Caco-2 (cell line): ENCODE results near the gene HLCS. TPM values are rescaled to one million over a fixed set of nuclear protein-coding genes. Genes with fewer than 3 reads are reported as not detected.

Experiments
- Bru-seq: library from RNA; stranded (reverse); fragments of 400-500 nt; gene quantifications from one replicate; lab custom pipeline; 2021; lab: Mats Ljungman, UMichigan
- BruChase-seq, 2 experiments: library from RNA; stranded (reverse); fragments of 400-500 nt; gene quantifications; one replicate each; lab custom pipeline; 2021; lab: Mats Ljungman, UMichigan
- BruUV-seq: library from RNA; stranded (reverse); fragments of 400-500 nt; replicated peaks from 2 replicates; lab custom pipeline; 2021; lab: Mats Ljungman, UMichigan
- CTCF ChIA-PET: fragments of 300-600 bp; sonication (Branson Sonifier 250); formaldehyde crosslinking; loops from one replicate; lab custom pipeline; 2022; ENCODE audit warnings: antibody characterized with exemption; lab: Charles Lee
- POLR2A ChIA-PET: fragments of 300-600 bp; sonication (Branson Sonifier 250); formaldehyde crosslinking; loops from one replicate; lab custom pipeline; 2022; ENCODE audit warnings: antibody characterized with exemption; lab: Charles Lee
- DNase-seq, 2 experiments: peaks; one replicate each; pipeline versions ENCODE4 v3.0.0 to v3.0.0-alpha.2; 2020 to 2022
- H3K27me3 ChIP-seq: replicated peaks from 2 replicates; pipeline ENCODE4 v1.6.0; 2011; ENCODE audit warnings: low read length; ENCODE audit not compliant: control insufficient read depth, insufficient read depth
- H3K36me3 ChIP-seq: 2 replicates; pipeline ENCODE4 v1.5.1; 2011; ENCODE audit warnings: low read length; ENCODE audit not compliant: control insufficient read depth, insufficient read depth
- H3K4me1 ChIP-seq: fragments of 250-450 bp; sonication (Bioruptor Pico); 2 replicates; pipeline ENCODE4 v1.5.1; 2020; ENCODE audit warnings: mild to moderate bottlenecking
- H3K4me3 ChIP-seq: 2 replicates; pipeline ENCODE4 v1.5.1; 2011; ENCODE audit warnings: low read depth, mild to moderate bottlenecking, control low read depth, low read length
- H3K9me3 ChIP-seq: fragments of 250-450 bp; sonication (Bioruptor Pico); 2 replicates; pipeline ENCODE4 v1.5.1; 2020; ENCODE audit warnings: mild to moderate bottlenecking, moderate library complexity
- H3K27ac Mint-ChIP-seq: one replicate; pipeline ENCODE4 v1.8.0; 2022; ENCODE audit warnings: mixed read lengths; ENCODE audit not compliant: unreplicated experiment
- H3K27me3 Mint-ChIP-seq: one replicate; pipeline ENCODE4 v1.8.0; 2022; ENCODE audit warnings: mixed read lengths; ENCODE audit not compliant: insufficient read depth, unreplicated experiment
- H3K36me3 Mint-ChIP-seq: one replicate; pipeline ENCODE4 v1.8.0; 2022; ENCODE audit warnings: mild to moderate bottlenecking, mixed read lengths; ENCODE audit not compliant: insufficient read depth, unreplicated experiment
- H3K4me1 Mint-ChIP-seq: one replicate; pipeline ENCODE4 v1.8.0; 2022; ENCODE audit warnings: low read depth, mixed read lengths; ENCODE audit not compliant: unreplicated experiment
- H3K4me3 Mint-ChIP-seq: one replicate; pipeline ENCODE4 v1.8.0; 2022; ENCODE audit warnings: mild to moderate bottlenecking, moderate library complexity, mixed read lengths; ENCODE audit not compliant: unreplicated experiment
- H3K9me3 Mint-ChIP-seq: one replicate; pipeline ENCODE4 v1.8.0; 2022; ENCODE audit warnings: mixed read lengths; ENCODE audit not compliant: unreplicated experiment
- CTCF ChIP-seq, 2 experiments: fragments of 200-600 bp in 1 of 2; IDR thresholded peaks; 1 replicate in 1 of 2; 2 replicates in 1 of 2; pipeline versions ENCODE4 v1.5.1 to v1.8.0; 2011 to 2022; ENCODE audit warnings: antibody characterized with exemption in 1 of 2, control low read depth in 1 of 2, inconsistent platforms in 1 of 2, low read depth in 1 of 2, low read length in 1 of 2, mild to moderate bottlenecking in 1 of 2, moderate library complexity in 1 of 2; ENCODE audit not compliant: insufficient read depth in 1 of 2, severe bottlenecking in 1 of 2, unreplicated experiment in 1 of 2
- intact Hi-C: fragments of 100-400 bp; cut with micrococcal nuclease; formaldehyde crosslinking; loops from one replicate; pipeline ENCODE4 v1.10.0; 2022; ENCODE audit not compliant: unreplicated experiment
- long read RNA-seq: library from polyadenylated mRNA; stranded (forward); transcript quantifications from one replicate; pipeline ENCODE4 v2.0.0, GENCODE V29; 2022
- total RNA-seq: library from RNA; stranded (reverse); gene quantifications from 2 replicates; pipeline ENCODE4 v1.2.3, GENCODE V29; 2022

The HLCS gene
- total RNA-seq (21.8 and 26.2 TPM in 2 replicates), Bru-seq, nascent RNA (percentile 69 among the genes with signal in this experiment), BruChase-seq, experiment 1, labeled RNA remaining after a 2-hour chase (percentile 72 among the genes with signal in this experiment), BruChase-seq, experiment 2, labeled RNA remaining after a 6-hour chase (percentile 72 among the genes with signal in this experiment)
- long read RNA-seq, full-length matches to known transcripts: 1 of 47 reads
- long read RNA-seq, partial matches to known transcripts: 29 of 47 reads
- long read RNA-seq, other reads (novel, unspliced or antisense): 17 of 47 reads

- Histone ChIP-seq H3K27me3 (no peaks in the 10 kb centered on the region), H3K4me3 (peak within 1 kb of the TSS; percentile 63), H3K4me1 (peaks cover 26% of the 10 kb centered on the region), H3K9me3 (no peaks in the 10 kb centered on the region), H3K36me3 (no peaks in the 10 kb centered on the region)
- TF ChIP-seq CTCF (IDR thresholded peaks at IDR 0.05; ENCODE audit: insufficient read depth in 1 of 2, low read depth in 1 of 2, low read length in 1 of 2, severe bottlenecking in 1 of 2, unreplicated experiment in 1 of 2): peak; percentile 22 to 30
- CTCF ChIA-PET: interaction anchor here (0.5 to 3.0 kb wide), 8 partner anchors 11 to 60 kb away, joined by 3 to 22 read pairs (median 3); no protein-coding TSS in a partner anchor
- peaks cover 10% of the 10 kb centered on the region for H3K4me1 Mint-ChIP-seq
- H3K9me3 Mint-ChIP-seq: no peaks in the 10 kb centered on the region
- H3K27me3 Mint-ChIP-seq: no peaks in the 10 kb centered on the region
- POLR2A ChIA-PET: interaction anchor here (0.5 to 1.0 kb wide), 8 partner anchors 10 to 647 kb away, joined by 3 to 9 read pairs (median 4); no protein-coding TSS in a partner anchor
- H3K36me3 Mint-ChIP-seq: peaks cover 21% of the 10 kb centered on the region
- peak; percentile 83 to 87 for DNase-seq
- intact Hi-C loops: loop anchor here (5.0 kb wide), 1 partner anchor 401 kb away; the partner anchor contains the start of gene DYRK1A
- H3K27ac Mint-ChIP-seq: peak within 1 kb of the TSS; percentile 98
- H3K4me3 Mint-ChIP-seq: peak within 1 kb of the TSS; percentile 90
- no TSS peak for BruUV-seq
Measured at GRCh38 chr21:36966066-36966820, at the start of gene HLCS. TSS of gene HLCS (minus strand) at chr21:36966669. CDS start at chr21:36966638, 31 bp downstream.

- CTCF ChIA-PET: interaction anchor here (0.6 to 1.4 kb wide), 11 partner anchors 9 to 108 kb away, joined by 3 to 41 read pairs (median 5); partner anchors contain the start of gene HLCS
- DNase-seq: peak; percentile 87 to 90
- BruUV-seq: no TSS peak
- no peaks in the 10 kb centered on the region for H3K9me3 ChIP-seq
- H3K4me1 ChIP-seq: no peaks in the 10 kb centered on the region
- Mint-ChIP-seq H3K4me3 (peak overlapping the region; percentile 70), H3K9me3 (no peaks in the 10 kb centered on the region), H3K4me1 (no peaks in the 10 kb centered on the region), H3K27me3 (no peaks in the 10 kb centered on the region), H3K27ac (no peak overlapping the region), H3K36me3 (no peaks in the 10 kb centered on the region)
- intact Hi-C loops: loop anchor here (1.0 to 5.0 kb wide), 2 partner anchors 33 to 62 kb away; partner anchors contain the start of genes PIGP and TTC3
- H3K27me3 ChIP-seq: no peaks in the 10 kb centered on the region
- POLR2A ChIA-PET: interaction anchor here (0.5 to 0.6 kb wide), 2 partner anchors 30 to 63 kb away, joined by 5 to 6 read pairs; partner anchors contain the start of genes PIGP and TTC3
- TF ChIP-seq CTCF (IDR thresholded peaks at IDR 0.05; ENCODE audit: insufficient read depth in 1 of 2, low read depth in 1 of 2, low read length in 1 of 2, severe bottlenecking in 1 of 2, unreplicated experiment in 1 of 2): peak; percentile 85 to 87
- H3K4me3 ChIP-seq: peak overlapping the region; percentile 43
- no peaks in the 10 kb centered on the region for H3K36me3 ChIP-seq
Measured at GRCh38 chr21:37009740-37010341, 43.4 kb upstream of the HLCS start.
